Naive thymus-derived CD4-positive, alpha-beta T cell (primary cell): ENCODE measurements around the gene OSGIN1. TPM values are rescaled to one million over a fixed set of nuclear protein-coding genes. Genes with fewer than 3 reads are reported as not detected.

Experiments
- ATAC-seq: fragments of 150-1000 bp; cut with Tn5 transposase; 2 replicates; pipeline ENCODE4 v1.10.0; 2021; ENCODE audit warnings: mild to moderate bottlenecking, moderate library complexity
- CTCF ChIA-PET: fragments of 350-600 bp; sonication (Branson Sonifier 250); formaldehyde crosslinking; loops from one replicate; lab custom pipeline; 2021; ENCODE audit warnings: antibody characterized with exemption; lab: Charles Lee
- POLR2A ChIA-PET: fragments of 350-600 bp; sonication (Branson Sonifier 250); formaldehyde crosslinking; loops from one replicate; lab custom pipeline; 2021; ENCODE audit warnings: antibody characterized with exemption, inconsistent platforms; lab: Charles Lee
- DNase-seq, 9 donors: peaks; one replicate each; pipeline versions ENCODE4 v3.0.0 to v3.0.0-alpha.2; 2020 to 2022; ENCODE audit warnings: mixed read lengths in 1 of 9
- H3K27ac ChIP-seq: one replicate; pipeline ENCODE4 v1.7.0; 2013; ENCODE audit warnings: mild to moderate bottlenecking, low read depth, low read length, moderate library complexity
- H3K27me3 ChIP-seq, 2 donors: one replicate each; pipeline ENCODE4 v1.7.0; 2013; ENCODE audit warnings: low read length in 2 of 2, mild to moderate bottlenecking in 2 of 2, moderate library complexity in 2 of 2; ENCODE audit not compliant: control insufficient read depth in 2 of 2, insufficient read depth in 2 of 2
- H3K36me3 ChIP-seq, 3 experiments: 1 replicate in 2 of 3; 2 replicates in 1 of 3; pipeline ENCODE4 v1.7.0; 2013; ENCODE audit warnings: low read length in 3 of 3, mild to moderate bottlenecking in 3 of 3, moderate library complexity in 1 of 3; ENCODE audit not compliant: insufficient read depth in 3 of 3, control insufficient read depth in 2 of 3
- H3K4me1 ChIP-seq, 2 donors: one replicate each; pipeline ENCODE4 v1.7.0; 2013; ENCODE audit warnings: low read length in 2 of 2, mild to moderate bottlenecking in 2 of 2, moderate library complexity in 1 of 2; ENCODE audit not compliant: control insufficient read depth in 2 of 2, insufficient read depth in 2 of 2
- H3K4me3 ChIP-seq: 2 replicates; pipeline ENCODE4 v1.7.0; 2013; ENCODE audit warnings: mild to moderate bottlenecking, low read length
- H3K9me3 ChIP-seq, 3 experiments: 1 replicate in 2 of 3; 2 replicates in 1 of 3; pipeline ENCODE4 v1.7.0; 2013; ENCODE audit warnings: low read length in 3 of 3; ENCODE audit not compliant: control insufficient read depth in 2 of 3
- H3K27ac Mint-ChIP-seq, 9 donors: one replicate each; pipeline ENCODE4 v1.8.0; 2020 to 2022; ENCODE audit warnings: mixed read lengths in 9 of 9, mild to moderate bottlenecking in 8 of 9, moderate library complexity in 5 of 9, inconsistent platforms in 2 of 9
- H3K27me3 Mint-ChIP-seq, 5 donors: one replicate each; pipeline ENCODE4 v1.8.0; 2021 to 2022; ENCODE audit warnings: mixed read lengths in 5 of 5, mild to moderate bottlenecking in 1 of 5
- H3K36me3 Mint-ChIP-seq, 5 donors: one replicate each; pipeline ENCODE4 v1.8.0; 2020 to 2022; ENCODE audit warnings: mixed read lengths in 5 of 5, mild to moderate bottlenecking in 3 of 5, inconsistent platforms in 1 of 5
- H3K4me1 Mint-ChIP-seq, 7 donors: one replicate each; pipeline ENCODE4 v1.8.0; 2020 to 2022; ENCODE audit warnings: mixed read lengths in 7 of 7, mild to moderate bottlenecking in 3 of 7, inconsistent platforms in 1 of 7
- H3K4me3 Mint-ChIP-seq, 10 donors: one replicate each; pipeline ENCODE4 v1.8.0; 2020 to 2022; ENCODE audit warnings: mild to moderate bottlenecking in 10 of 10, mixed read lengths in 10 of 10, moderate library complexity in 6 of 10, inconsistent platforms in 2 of 10
- H3K9me3 Mint-ChIP-seq, 11 donors: one replicate each; pipeline ENCODE4 v1.8.0; 2020 to 2022; ENCODE audit warnings: mixed read lengths in 11 of 11, mild to moderate bottlenecking in 4 of 11, inconsistent platforms in 1 of 11, moderate library complexity in 1 of 11
- intact Hi-C, 2 donors: fragments of 100-400 bp; cut with micrococcal nuclease; formaldehyde crosslinking; loops; one replicate each; pipeline ENCODE4 v1.15.1; 2023
- polyA plus RNA-seq, 2 donors: library from polyadenylated mRNA; unstranded; fragments of 300-500 nt; fragmentation: Illumina TruSeq; gene quantifications; one replicate each; pipeline ENCODE4 v1.2.3, GENCODE V29; 2021
- total RNA-seq, 6 experiments: library from RNA in 5 of 6; stranded (reverse) in 5 of 6; gene quantifications; 1 replicate in 5 of 6; 2 replicates in 1 of 6; pipeline ENCODE4 v1.2.3 and lab custom pipeline; 2021 to 2026

The OSGIN1 gene
- total and polyA plus RNA-seq, 7 experiments from 2014 or later = 0.34 to 8.4 (median 1.1) TPM; not detected in 1

GRCh38 chr16:83935858-83936255, 17.2 kb upstream of the OSGIN1 start:
- DNase-seq = no peak
- no peaks in the 10 kb centered on the region for H3K4me1 ChIP-seq
- H3K9me3 ChIP-seq = no peaks in the 10 kb centered on the region
- no peaks in the 10 kb centered on the region for H3K36me3 ChIP-seq
- CTCF ChIA-PET = interaction anchor here (1.4 kb wide), 1 partner anchor 240 kb away, joined by 3 read pairs; no protein-coding TSS in a partner anchor
- no peaks in the 10 kb centered on the region for H3K27me3 ChIP-seq
- H3K27ac ChIP-seq = no peak overlapping the region
- ATAC-seq = no peak
- POLR2A ChIA-PET = no interaction called here
- no peak overlapping the region for H3K4me3 Mint-ChIP-seq
- peaks cover 0 to 9% (median 0%) of the 10 kb centered on the region in 5 donors for H3K36me3 Mint-ChIP-seq
- H3K4me1 Mint-ChIP-seq = peaks cover 5 to 10% (median 6%) of the 10 kb centered on the region in 7 donors
- H3K4me3 ChIP-seq = no peak overlapping the region
- no peak overlapping the region for H3K27ac Mint-ChIP-seq
- H3K9me3 Mint-ChIP-seq = no peaks in the 10 kb centered on the region
- intact Hi-C loops = no loop called here
- no peaks in the 10 kb centered on the region for H3K27me3 Mint-ChIP-seq

GRCh38 chr16:83936581-83937165, 16.4 kb upstream of the OSGIN1 start:
- intact Hi-C loops = no loop called here
- ATAC-seq = no peak
- H3K9me3 ChIP-seq = no peaks in the 10 kb centered on the region
- H3K4me1 Mint-ChIP-seq = peaks cover 5 to 10% (median 6%) of the 10 kb centered on the region in 7 donors
- H3K27ac ChIP-seq = no peak overlapping the region
- no peak for DNase-seq
- ChIA-PET POLR2A (no interaction called here), CTCF (interaction anchor here (1.4 kb wide), 1 partner anchor 239 kb away, joined by 3 read pairs; no protein-coding TSS in a partner anchor)
- H3K4me3 Mint-ChIP-seq = no peak overlapping the region
- H3K36me3 Mint-ChIP-seq = peaks cover 0 to 9% (median 0%) of the 10 kb centered on the region in 5 donors
- H3K36me3 ChIP-seq = no peaks in the 10 kb centered on the region
- H3K27ac Mint-ChIP-seq = no peak overlapping the region
- H3K4me1 ChIP-seq = no peaks in the 10 kb centered on the region
- no peak overlapping the region for H3K4me3 ChIP-seq
- no peaks in the 10 kb centered on the region for H3K27me3 ChIP-seq
- H3K27me3 Mint-ChIP-seq = no peaks in the 10 kb centered on the region
- H3K9me3 Mint-ChIP-seq = no peaks in the 10 kb centered on the region

- H3K36me3 Mint-ChIP-seq = peaks cover 0 to 9% (median 0%) of the 10 kb centered on the region in 5 donors
- Histone ChIP-seq H3K9me3 (no peaks in the 10 kb centered on the region), H3K27ac (no peak overlapping the region), H3K36me3 (no peaks in the 10 kb centered on the region), H3K4me1 (no peaks in the 10 kb centered on the region), H3K4me3 (no peak overlapping the region), H3K27me3 (no peaks in the 10 kb centered on the region)
- DNase-seq (no peak), ATAC-seq (no peak)
- H3K27me3 Mint-ChIP-seq = no peaks in the 10 kb centered on the region
- H3K4me1 Mint-ChIP-seq = peaks cover 5 to 10% (median 6%) of the 10 kb centered on the region in 7 donors
- H3K27ac Mint-ChIP-seq = no peak overlapping the region
- ChIA-PET CTCF (interaction anchor here (1.4 kb wide), 1 partner anchor 238 kb away, joined by 3 read pairs; no protein-coding TSS in a partner anchor), POLR2A (no interaction called here)
- intact Hi-C loops = no loop called here
- no peak overlapping the region for H3K4me3 Mint-ChIP-seq
- H3K9me3 Mint-ChIP-seq = no peaks in the 10 kb centered on the region
Observed at GRCh38 chr16:83937267-83937666, 15.8 kb upstream of the OSGIN1 start.

GRCh38 chr16:83937922-83938885, 14.8 kb upstream of the OSGIN1 start:
- no peaks in the 10 kb centered on the region for H3K9me3 Mint-ChIP-seq
- H3K9me3 ChIP-seq = no peaks in the 10 kb centered on the region
- no peak overlapping the region for H3K27ac Mint-ChIP-seq
- H3K4me1 Mint-ChIP-seq = peaks cover 5 to 10% (median 6%) of the 10 kb centered on the region in 7 donors
- no peaks in the 10 kb centered on the region for H3K4me1 ChIP-seq
- intact Hi-C loops = no loop called here
- H3K36me3 ChIP-seq = no peaks in the 10 kb centered on the region
- no peaks in the 10 kb centered on the region for H3K27me3 Mint-ChIP-seq
- CTCF ChIA-PET = no interaction called here
- DNase-seq (no peak), ATAC-seq (no peak)
- no peak overlapping the region for H3K4me3 ChIP-seq
- peaks cover 0 to 9% (median 0%) of the 10 kb centered on the region in 5 donors for H3K36me3 Mint-ChIP-seq
- no peak overlapping the region for H3K4me3 Mint-ChIP-seq
- H3K27ac ChIP-seq = no peak overlapping the region
- H3K27me3 ChIP-seq = no peaks in the 10 kb centered on the region
- POLR2A ChIA-PET = no interaction called here

GRCh38 chr16:83939266-83939855, 13.7 kb upstream of the OSGIN1 start:
- intact Hi-C loops = no loop called here
- ChIA-PET CTCF (no interaction called here), POLR2A (no interaction called here)
- Histone ChIP-seq H3K4me3 (no peak overlapping the region), H3K36me3 (no peaks in the 10 kb centered on the region), H3K9me3 (no peaks in the 10 kb centered on the region), H3K4me1 (no peaks in the 10 kb centered on the region), H3K27me3 (no peaks in the 10 kb centered on the region), H3K27ac (no peak overlapping the region)
- Mint-ChIP-seq H3K27me3 (no peaks in the 10 kb centered on the region), H3K4me3 (no peak overlapping the region), H3K4me1 (peaks cover 5 to 10% (median 6%) of the 10 kb centered on the region in 7 donors), H3K36me3 (peaks cover 0 to 9% (median 0%) of the 10 kb centered on the region in 5 donors), H3K9me3 (no peaks in the 10 kb centered on the region), H3K27ac (peak overlapping the region in 1 of 9 donors; percentile 65)
- DNase-seq (no peak), ATAC-seq (peak; percentile 57)

- H3K4me3 Mint-ChIP-seq = no peak overlapping the region
- no peaks in the 10 kb centered on the region for H3K9me3 Mint-ChIP-seq
- intact Hi-C loops = no loop called here
- peaks cover 0 to 8% (median 0%) of the 10 kb centered on the region in 5 donors for H3K36me3 Mint-ChIP-seq
- ChIA-PET CTCF (no interaction called here), POLR2A (no interaction called here)
- H3K36me3 ChIP-seq = no peaks in the 10 kb centered on the region
- no peaks in the 10 kb centered on the region for H3K9me3 ChIP-seq
- H3K4me3 ChIP-seq = no peak overlapping the region
- no peaks in the 10 kb centered on the region for H3K4me1 ChIP-seq
- ATAC-seq (no peak), DNase-seq (no peak)
- H3K4me1 Mint-ChIP-seq = peaks cover 5 to 8% (median 6%) of the 10 kb centered on the region in 7 donors
- H3K27me3 Mint-ChIP-seq = no peaks in the 10 kb centered on the region
- no peaks in the 10 kb centered on the region for H3K27me3 ChIP-seq
- H3K27ac ChIP-seq = no peak overlapping the region
- no peak overlapping the region for H3K27ac Mint-ChIP-seq
Observed at GRCh38 chr16:83940119-83940518, 12.9 kb upstream of the OSGIN1 start.
